ENCODE data around the gene NFIX. TPM values are rescaled to one million over a fixed set of nuclear protein-coding genes. Genes with fewer than 3 reads are reported as not detected.

NFIX gene
- total and polyA plus RNA-seq, 2 experiments from 2014 or later: 0.06 to 0.14 TPM

DNA sequence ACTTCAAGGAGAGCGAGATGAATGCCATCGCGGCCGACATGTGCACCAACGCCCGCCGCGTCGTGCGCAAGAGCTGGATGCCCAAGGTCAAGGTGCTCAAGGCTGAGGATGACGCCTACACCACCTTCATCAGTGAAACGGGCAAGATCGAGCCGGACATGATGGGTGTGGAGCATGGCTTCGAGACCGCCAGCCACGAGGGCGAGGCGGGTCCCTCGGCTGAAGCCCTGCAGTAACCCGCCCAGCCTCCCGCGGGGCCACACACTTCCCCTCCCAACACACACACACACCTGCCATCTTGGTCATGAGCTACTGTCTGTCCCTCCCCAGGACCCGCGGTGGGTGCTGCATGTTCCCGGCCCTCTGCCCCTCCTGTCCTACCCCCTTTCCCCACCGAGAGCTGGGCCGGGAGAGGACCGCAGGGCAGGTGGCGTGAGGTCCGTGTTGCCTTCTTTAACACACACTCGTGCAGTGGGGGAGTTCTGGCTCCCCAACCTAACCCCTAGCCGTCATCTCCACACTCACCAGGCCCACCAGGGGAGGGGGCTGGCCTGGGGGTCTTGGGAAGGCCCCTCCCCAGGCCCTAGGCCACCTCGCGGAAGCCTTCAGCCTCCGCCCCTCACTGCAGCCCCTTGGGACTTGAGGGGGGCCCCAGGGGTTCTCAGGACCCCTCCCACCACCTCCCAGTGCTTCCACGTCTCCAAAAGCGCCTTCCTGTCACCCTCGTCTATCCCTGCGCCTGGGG is 143.1 kb downstream of the NFIX start (continued):
- TF ChIP-seq CREB1 (CRISPR knock-in tag; IDR thresholded peaks at IDR 0.05; ENCODE audit: low read depth) (no peak), STAT1 (IDR thresholded peaks at IDR 0.05; ENCODE audit: unreplicated experiment) (no peak)
- TF ChIP-seq, protein P1, sequence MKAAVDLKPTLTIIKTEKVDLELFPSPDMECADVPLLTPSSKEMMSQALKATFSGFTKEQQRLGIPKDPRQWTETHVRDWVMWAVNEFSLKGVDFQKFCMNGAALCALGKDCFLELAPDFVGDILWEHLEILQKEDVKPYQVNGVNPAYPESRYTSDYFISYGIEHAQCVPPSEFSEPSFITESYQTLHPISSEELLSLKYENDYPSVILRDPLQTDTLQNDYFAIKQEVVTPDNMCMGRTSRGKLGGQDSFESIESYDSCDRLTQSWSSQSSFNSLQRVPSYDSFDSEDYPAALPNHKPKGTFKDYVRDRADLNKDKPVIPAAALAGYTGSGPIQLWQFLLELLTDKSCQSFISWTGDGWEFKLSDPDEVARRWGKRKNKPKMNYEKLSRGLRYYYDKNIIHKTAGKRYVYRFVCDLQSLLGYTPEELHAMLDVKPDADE (IDR thresholded peaks at IDR 0.05): no peak
- TF ChIP-seq, protein P2, sequence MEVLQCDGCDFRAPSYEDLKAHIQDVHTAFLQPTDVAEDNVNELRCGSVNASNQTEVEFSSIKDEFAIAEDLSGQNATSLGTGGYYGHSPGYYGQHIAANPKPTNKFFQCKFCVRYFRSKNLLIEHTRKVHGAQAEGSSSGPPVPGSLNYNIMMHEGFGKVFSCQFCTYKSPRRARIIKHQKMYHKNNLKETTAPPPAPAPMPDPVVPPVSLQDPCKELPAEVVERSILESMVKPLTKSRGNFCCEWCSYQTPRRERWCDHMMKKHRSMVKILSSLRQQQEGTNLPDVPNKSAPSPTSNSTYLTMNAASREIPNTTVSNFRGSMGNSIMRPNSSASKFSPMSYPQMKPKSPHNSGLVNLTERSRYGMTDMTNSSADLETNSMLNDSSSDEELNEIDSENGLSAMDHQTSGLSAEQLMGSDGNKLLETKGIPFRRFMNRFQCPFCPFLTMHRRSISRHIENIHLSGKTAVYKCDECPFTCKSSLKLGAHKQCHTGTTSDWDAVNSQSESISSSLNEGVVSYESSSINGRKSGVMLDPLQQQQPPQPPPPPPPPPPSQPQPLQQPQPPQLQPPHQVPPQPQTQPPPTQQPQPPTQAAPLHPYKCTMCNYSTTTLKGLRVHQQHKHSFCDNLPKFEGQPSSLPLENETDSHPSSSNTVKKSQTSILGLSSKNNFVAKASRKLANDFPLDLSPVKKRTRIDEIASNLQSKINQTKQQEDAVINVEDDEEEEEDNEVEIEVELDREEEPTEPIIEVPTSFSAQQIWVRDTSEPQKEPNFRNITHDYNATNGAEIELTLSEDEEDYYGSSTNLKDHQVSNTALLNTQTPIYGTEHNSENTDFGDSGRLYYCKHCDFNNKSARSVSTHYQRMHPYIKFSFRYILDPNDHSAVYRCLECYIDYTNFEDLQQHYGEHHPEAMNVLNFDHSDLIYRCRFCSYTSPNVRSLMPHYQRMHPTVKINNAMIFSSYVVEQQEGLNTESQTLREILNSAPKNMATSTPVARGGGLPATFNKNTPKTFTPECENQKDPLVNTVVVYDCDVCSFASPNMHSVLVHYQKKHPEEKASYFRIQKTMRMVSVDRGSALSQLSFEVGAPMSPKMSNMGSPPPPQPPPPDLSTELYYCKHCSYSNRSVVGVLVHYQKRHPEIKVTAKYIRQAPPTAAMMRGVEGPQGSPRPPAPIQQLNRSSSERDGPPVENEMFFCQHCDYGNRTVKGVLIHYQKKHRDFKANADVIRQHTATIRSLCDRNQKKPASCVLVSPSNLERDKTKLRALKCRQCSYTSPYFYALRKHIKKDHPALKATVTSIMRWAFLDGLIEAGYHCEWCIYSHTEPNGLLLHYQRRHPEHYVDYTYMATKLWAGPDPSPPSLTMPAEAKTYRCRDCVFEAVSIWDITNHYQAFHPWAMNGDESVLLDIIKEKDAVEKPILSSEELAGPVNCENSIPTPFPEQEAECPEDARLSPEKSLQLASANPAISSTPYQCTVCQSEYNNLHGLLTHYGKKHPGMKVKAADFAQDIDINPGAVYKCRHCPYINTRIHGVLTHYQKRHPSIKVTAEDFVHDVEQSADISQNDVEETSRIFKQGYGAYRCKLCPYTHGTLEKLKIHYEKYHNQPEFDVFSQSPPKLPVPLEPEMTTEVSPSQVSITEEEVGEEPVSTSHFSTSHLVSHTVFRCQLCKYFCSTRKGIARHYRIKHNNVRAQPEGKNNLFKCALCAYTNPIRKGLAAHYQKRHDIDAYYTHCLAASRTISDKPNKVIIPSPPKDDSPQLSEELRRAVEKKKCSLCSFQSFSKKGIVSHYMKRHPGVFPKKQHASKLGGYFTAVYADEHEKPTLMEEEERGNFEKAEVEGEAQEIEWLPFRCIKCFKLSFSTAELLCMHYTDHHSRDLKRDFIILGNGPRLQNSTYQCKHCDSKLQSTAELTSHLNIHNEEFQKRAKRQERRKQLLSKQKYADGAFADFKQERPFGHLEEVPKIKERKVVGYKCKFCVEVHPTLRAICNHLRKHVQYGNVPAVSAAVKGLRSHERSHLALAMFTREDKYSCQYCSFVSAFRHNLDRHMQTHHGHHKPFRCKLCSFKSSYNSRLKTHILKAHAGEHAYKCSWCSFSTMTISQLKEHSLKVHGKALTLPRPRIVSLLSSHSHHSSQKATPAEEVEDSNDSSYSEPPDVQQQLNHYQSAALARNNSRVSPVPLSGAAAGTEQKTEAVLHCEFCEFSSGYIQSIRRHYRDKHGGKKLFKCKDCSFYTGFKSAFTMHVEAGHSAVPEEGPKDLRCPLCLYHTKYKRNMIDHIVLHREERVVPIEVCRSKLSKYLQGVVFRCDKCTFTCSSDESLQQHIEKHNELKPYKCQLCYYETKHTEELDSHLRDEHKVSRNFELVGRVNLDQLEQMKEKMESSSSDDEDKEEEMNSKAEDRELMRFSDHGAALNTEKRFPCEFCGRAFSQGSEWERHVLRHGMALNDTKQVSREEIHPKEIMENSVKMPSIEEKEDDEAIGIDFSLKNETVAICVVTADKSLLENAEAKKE (CRISPR knock-in tag; IDR thresholded peaks at IDR 0.05): no peak

DNA sequence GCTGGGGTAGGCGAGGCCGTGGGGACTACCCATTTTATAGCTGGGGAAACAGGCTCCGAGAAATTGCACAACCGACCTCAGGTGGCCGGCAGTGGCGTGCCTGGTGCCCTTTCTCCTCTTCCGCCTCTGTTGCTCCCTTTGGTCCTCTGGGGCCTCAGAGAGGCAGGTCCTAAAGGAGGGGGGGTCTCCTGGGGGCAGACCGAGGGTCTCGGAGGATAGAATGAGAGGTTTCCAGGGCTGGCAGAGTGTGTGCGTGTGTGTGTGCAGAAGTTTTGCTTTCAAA is 143.6 kb downstream of the NFIX start:
- H3F3A ChIP-seq (replicated peaks; ENCODE audit: low read depth): 0 out of 2 replicates have a peak, but pooled peaks cover 7% of the 10 kb centered on the region
- peaks cover 19% of the 10 kb centered on the region for H3K27me3 Mint-ChIP-seq (ENCODE audit: insufficient read depth, low read depth, poor library complexity)
- TF ChIP-seq NANOG (IDR thresholded peaks at IDR 0.05; ENCODE audit: borderline replicate concordance) (no peak), CREB1 (CRISPR knock-in tag; IDR thresholded peaks at IDR 0.05; ENCODE audit: low read depth) (no peak), ZNF331 (CRISPR knock-in tag; IDR thresholded peaks at IDR 0.05; ENCODE audit: low read depth) (no peak), ZNF114 (CRISPR knock-in tag; IDR thresholded peaks at IDR 0.05) (no peak), STAT1 (IDR thresholded peaks at IDR 0.05; ENCODE audit: unreplicated experiment) (no peak), JUNB (IDR thresholded peaks at IDR 0.05; ENCODE audit: unreplicated experiment) (no peak), EZH2phosphoT487 (IDR thresholded peaks at IDR 0.05; ENCODE audit: unreplicated experiment) (no peak)
- TF ChIP-seq, protein P1 (IDR thresholded peaks at IDR 0.05): no peak
- TF ChIP-seq, protein P3, sequence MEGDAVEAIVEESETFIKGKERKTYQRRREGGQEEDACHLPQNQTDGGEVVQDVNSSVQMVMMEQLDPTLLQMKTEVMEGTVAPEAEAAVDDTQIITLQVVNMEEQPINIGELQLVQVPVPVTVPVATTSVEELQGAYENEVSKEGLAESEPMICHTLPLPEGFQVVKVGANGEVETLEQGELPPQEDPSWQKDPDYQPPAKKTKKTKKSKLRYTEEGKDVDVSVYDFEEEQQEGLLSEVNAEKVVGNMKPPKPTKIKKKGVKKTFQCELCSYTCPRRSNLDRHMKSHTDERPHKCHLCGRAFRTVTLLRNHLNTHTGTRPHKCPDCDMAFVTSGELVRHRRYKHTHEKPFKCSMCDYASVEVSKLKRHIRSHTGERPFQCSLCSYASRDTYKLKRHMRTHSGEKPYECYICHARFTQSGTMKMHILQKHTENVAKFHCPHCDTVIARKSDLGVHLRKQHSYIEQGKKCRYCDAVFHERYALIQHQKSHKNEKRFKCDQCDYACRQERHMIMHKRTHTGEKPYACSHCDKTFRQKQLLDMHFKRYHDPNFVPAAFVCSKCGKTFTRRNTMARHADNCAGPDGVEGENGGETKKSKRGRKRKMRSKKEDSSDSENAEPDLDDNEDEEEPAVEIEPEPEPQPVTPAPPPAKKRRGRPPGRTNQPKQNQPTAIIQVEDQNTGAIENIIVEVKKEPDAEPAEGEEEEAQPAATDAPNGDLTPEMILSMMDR (conservative IDR thresholded peaks at IDR 0.05; ENCODE audit: low read depth in 2 of 2): no peak

More for the DNA sequence above, 143.6 kb downstream of the NFIX start:
- Histone ChIP-seq H3K9me2 (ENCODE audit: insufficient read depth) (no peaks in the 10 kb centered on the region), H4K20me1 (replicated peaks; ENCODE audit: insufficient read depth) (peaks cover 20% of the 10 kb centered on the region), H3K27me3 (ENCODE audit: insufficient read depth) (no peaks in the 10 kb centered on the region), H3K4me3 (no peak overlapping the region), H2AFZ (no peak overlapping the region), H3K36me3 (ENCODE audit: insufficient read depth) (peaks cover 5% of the 10 kb centered on the region; the same call in 1 of the 2 replicates), H3K79me2 (replicated peaks; ENCODE audit: insufficient read depth) (peaks cover 10% of the 10 kb centered on the region), H3K4me1 (ENCODE audit: insufficient read depth) (no peaks in the 10 kb centered on the region), H3K4me2 (no peak overlapping the region), H3K27ac (ENCODE audit: low read depth) (no peak overlapping the region)
- Mint-ChIP-seq H3K4me1 (peaks cover 16% of the 10 kb centered on the region), H3K36me3 (ENCODE audit: low read depth) (peaks cover 57% of the 10 kb centered on the region), H3K9me3 (no peaks in the 10 kb centered on the region), H3K4me3 (no peak overlapping the region), H3K27ac (peak overlapping the region; percentile 65; the same call in 1 of the 2 replicates)
- DNase-seq (ENCODE audit: low spot score) (no peak), ATAC-seq (no peak)

Measured in GM23338 (cell line).